ENCODE results near the gene BAIAP2L1.

GRCh38 chr7:98278408-98278807, 122.5 kb downstream of the BAIAP2L1 start:
- TF ChIP-seq CTCF (IDR thresholded peaks at IDR 0.05) (no peak), POLR2A (IDR thresholded peaks at IDR 0.05) (no peak), POLR2AphosphoS5 (IDR thresholded peaks at IDR 0.05) (no peak), EP300 (IDR thresholded peaks at IDR 0.05) (no peak)
